ENCODE data around the gene SIGLECL1.
"Not testable (repeated sequence)": the region's sequence is repeated elsewhere in the genome, so short reads cannot be mapped to it uniquely, and the experiment has no call there.

SIGLECL1 gene

GRCh38 chr19:51250786-51251467 lies at the start of gene SIGLECL1:
Gene SIGLECL1 (plus strand): TSS chr19:51251080. CDS start chr19:51264073, 12,993 bp downstream.
- DNase-seq: no peak

DNA sequence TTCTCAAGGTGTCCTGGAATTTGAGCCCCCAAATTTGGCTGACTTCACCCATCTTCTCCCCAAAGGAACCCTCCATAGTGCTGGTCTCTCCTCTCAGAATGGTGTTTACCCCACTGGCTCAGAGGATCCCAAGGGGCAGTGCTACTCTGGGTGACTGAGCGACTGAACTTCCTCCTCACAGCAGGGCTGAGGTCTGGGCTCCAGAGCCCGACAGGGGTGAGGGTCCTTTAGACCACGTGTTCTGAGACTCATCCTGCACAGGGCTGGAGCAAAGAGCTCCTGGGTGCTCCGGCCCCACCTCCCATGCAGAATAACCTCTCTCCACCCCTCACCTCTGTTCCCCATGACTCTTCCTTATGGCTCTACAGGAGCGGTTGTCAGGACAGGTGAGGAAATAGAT lies 49.2 kb upstream of the SIGLECL1 start:
- DNase-seq: no peak

- DNase-seq: no peak
Observed at GRCh38 chr19:51203916-51204315, 47.0 kb upstream of the SIGLECL1 start.

GRCh38 chr19:51204321-51204720 lies 46.6 kb upstream of the SIGLECL1 start:
- DNase-seq: no peak

GRCh38 chr19:51207747-51208146 lies 43.1 kb upstream of the SIGLECL1 start:
- DNase-seq: no peak

DNA sequence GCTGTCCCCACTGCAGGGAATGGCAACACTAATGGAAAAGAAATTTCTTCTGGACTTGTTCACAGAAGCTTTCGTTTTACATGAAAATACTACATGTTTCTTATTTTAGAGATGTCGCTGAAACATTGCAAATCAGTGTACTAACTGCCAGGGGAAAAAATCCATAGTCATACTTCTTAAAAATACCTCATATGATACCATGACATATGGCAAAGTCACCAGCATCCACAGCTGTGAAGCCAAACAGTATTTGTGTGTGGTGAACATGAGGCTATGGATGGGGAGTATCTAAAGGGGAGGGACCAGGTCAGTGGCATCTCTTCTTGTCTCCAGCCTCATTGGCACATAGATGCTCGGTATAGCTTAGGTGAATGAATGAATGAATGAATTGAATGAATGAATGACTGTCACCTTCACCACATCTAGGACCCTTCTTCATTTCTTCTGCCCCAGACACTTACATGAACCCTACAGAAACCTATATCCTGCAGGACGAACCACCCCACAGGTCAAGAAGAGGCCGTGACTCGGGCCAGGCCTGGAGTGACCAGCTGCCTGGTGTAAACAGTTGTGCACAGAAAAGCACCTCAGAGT lies 40.6 kb upstream of the SIGLECL1 start:
- no peak for DNase-seq

DNA sequence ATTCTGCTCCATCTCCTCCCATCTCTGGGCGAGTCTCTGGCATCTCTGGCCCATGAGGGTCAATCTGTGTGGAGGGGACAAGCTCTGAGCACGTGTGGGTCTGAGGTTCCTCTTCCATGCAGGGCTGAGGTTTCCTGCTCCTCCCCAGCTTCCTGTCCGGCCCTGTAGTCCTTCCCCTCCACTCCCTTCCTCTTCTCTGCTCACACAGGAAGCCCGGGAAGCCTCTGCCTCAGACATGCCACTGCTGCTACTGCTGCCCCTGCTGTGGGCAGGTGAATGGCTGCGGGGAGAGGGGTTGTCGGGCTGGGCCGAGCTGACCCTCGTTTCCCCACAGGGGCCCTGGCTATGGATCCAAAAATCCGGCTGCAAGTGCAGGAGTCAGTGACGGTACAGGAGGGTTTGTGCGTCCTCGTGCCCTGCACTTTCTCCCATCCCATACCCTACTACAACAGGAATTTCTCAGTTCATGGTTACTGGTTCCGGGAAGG lies 40.0 kb upstream of the SIGLECL1 start:
- DNase-seq: not testable (repeated sequence)

GRCh38 chr19:51211833-51212232 lies 39.0 kb upstream of the SIGLECL1 start:
- no peak for DNase-seq

DNA sequence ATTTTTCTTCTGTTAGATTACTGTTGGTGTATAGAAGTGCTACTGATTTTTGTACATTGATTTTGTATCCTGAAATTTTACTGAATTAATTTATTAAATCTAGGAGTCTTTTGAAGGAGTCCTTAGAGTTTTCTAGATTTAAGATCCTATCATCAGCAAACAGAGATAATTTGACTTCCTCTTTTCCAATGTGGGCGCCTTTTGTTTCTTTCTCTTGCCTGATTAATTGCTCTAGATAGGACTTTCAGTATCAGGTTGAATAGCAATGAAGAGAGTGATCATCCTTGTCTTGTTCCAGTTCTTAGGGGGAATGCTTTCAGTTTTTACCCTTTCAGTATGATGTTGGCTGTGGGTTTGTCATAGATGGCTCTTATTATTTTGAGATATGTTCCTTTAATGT lies 31.6 kb upstream of the SIGLECL1 start:
- DNase-seq: no peak

- no peak for DNase-seq
Observed at GRCh38 chr19:51219971-51220370, 30.9 kb upstream of the SIGLECL1 start.

DNA sequence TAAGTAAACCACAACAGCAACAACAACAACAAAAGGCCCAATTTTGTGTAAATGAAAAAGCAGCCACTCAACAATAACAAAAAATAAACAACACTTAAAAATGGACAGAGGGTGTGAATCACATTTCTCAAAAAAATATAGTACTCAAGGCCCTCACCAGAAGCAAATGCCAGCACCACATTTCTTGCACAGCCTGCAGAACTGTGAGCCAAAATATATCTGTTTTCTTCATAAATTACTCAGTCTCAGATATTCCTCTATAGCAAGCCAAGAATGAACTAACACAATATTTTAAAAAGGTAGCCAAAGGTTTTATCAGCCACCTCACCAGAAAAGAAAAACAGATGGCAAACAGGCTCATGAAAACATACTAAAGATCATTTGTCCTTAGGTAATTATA lies 29.9 kb upstream of the SIGLECL1 start:
- DNase-seq: no peak

- no peak for DNase-seq
Observed at GRCh38 chr19:51224163-51224641, 26.7 kb upstream of the SIGLECL1 start.

GRCh38 chr19:51224898-51225393 lies 25.9 kb upstream of the SIGLECL1 start, which contains the start of gene CD33:
Gene CD33 (plus strand): TSS chr19:51225080. CDS start chr19:51225119, 39 bp downstream.
- not testable (repeated sequence) for DNase-seq

DNA sequence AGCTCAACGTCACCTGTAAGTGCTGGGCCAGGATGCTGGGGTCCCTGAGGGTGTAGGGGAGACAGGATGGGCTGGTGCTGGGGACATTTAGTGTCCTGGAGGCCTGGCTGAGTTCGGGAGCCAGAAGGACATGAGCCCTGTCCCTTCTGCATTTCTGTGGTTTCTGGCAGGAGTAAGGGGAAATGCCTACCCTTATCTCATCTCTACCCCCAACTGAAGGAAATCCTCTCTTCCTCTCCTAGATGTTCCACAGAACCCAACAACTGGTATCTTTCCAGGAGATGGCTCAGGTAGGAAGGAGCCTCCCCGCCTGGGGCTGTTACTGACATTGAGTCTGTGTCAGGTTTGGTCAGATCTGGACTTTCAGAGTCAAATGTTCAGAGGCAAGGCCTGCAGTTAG lies 24.8 kb upstream of the SIGLECL1 start:
- no peak for DNase-seq

DNA sequence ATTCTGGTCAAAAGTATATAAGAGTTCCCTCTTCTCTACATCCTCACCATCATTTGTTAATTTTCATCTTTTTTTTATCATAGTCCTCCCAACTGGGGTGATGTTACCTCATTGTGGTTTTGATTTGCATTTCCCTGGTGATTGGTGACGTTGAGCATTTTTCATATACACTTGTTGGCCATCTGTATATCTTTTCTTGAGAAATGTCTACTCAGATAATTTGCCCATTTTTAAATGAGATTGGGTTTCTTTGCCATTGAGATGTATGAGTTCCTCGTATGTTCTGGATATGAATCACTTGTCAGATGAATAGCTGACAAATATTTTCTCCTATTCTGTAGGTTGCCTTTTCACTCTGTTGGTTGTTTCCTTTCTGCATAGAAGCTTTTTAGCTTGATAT lies 23.6 kb upstream of the SIGLECL1 start:
- no peak for DNase-seq

DNA sequence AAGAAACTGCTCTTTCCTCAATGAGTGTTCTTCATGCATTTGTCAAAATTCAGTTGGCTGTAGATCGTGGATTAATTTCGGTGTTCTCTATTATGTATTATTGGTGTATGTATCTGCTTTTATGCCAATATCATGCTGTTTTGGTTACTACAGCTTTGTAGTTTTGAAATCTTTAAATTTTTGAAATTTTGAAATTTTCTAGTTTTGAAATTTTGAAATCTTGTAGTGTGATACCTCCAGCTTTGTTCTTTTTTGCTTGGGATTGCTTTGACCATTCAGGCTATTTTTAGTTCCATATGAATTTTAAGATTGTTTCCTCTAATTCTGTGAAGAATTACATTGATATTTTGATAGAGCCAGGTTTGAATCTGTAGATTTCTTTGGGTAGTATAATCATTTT lies 22.9 kb upstream of the SIGLECL1 start:
- DNase-seq: no peak

GRCh38 chr19:51240866-51241265 lies 10.0 kb upstream of the SIGLECL1 start:
- DNase-seq: no peak

DNA sequence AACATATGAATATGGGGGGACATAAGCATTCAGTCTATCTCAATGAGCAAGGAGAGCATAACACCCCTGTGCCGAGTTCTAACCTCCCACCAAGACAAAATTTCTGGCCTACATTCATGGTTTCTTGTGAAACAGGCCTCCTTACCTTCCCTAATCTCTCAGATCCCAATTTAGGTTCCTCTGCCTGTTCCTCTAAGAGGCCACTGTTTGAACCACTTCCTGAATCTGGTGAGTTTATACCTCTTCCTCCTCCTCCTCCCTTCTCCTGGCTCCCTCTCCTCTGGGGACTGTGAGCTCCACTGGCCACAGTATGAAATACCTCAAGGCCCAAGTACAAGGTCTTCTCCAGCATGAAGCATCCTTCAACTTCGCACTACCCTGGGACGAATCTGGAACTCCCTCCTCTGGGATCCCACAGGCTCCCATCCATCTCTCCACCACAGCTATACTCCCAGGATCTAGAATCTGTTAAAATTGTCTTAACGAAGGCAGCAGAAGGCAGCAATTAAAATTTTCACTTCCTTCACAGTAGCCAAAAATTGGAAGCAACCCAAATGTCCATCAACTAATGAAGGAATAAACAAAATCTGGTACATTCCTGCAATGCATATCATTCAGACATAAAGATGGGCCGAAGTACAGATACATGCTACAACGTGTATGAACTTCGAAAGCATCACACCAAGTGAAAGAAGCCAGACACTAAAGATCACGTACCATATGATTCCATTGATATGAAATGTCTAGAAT lies 7.8 kb upstream of the SIGLECL1 start:
- DNase-seq: no peak

DNA sequence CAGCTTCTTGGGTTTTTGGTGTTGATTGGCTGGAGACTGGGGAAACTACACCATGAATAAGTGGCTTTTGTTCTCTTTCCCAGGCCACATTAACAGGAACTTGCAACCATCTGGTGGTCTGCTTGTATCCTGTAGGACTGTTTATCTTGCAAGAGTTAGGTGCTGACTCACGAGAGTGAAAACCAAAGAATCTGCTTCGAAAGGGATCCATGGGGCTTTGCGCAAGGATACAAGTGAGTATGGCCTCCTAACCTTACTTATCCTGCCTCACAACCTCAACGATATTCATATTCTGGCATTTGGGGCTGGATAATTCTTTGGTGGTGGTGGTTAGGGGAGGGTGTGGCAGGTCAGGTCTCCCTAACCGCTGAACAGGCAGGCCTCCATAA lies 4.7 kb upstream of the SIGLECL1 start:
- no peak for DNase-seq

DNA sequence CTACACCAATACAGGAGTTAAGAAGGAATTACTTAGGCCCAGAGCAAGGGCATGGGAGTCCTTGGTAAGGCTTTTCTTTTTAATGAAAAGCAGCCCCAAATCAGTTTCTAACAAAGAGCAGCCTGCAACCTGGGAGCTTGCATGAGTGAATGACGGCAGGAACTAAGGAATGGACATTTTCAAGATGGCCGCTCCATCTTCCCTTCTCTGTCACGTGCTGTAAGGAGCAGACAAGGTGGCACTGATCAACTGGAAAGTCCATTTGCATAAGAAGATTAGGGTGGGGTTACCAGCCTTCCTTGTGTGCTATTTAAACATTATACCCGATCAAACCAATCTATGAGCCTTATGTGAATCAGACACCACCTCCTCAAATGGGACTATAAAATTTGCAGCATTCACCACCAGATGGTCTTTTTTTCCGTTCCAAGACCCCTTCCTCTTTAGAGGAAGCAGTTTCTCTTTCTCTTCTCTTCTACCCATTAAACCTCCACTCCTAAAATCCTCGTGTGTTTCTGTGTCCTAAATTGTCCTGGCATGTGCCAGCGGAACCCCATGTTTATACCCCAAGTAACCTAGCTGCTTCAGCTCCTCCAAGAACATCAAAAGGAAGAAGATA lies 2.8 kb upstream of the SIGLECL1 start:
- DNase-seq: no peak

- DNase-seq: no peak
Observed at GRCh38 chr19:51251468-51251820, 564 bp downstream of the SIGLECL1 start.

- no peak for DNase-seq
Observed at GRCh38 chr19:51252306-51253079, 1.6 kb downstream of the SIGLECL1 start.
